H9 (cell line): Measurements from ENCODE around the gene TMCO6. TPM values are rescaled to one million over a fixed set of nuclear protein-coding genes. Genes with fewer than 3 reads are reported as not detected.

Experiments used
- DNase-seq: peaks from one replicate; pipeline ENCODE4 v3.0.0-alpha.2; 2017
- H2AFZ ChIP-seq: one replicate; pipeline ENCODE4 v1.6.1; 2013; ENCODE audit warnings: mild to moderate bottlenecking, low read length, control low read depth, moderate library complexity
- H2AK5ac ChIP-seq: 2 replicates; pipeline ENCODE4 v1.6.1; 2013; ENCODE audit warnings: low read length, control low read depth, mixed read lengths; ENCODE audit not compliant: insufficient read length
- H2BK120ac ChIP-seq: one replicate; pipeline ENCODE4 v1.6.1; 2013; ENCODE audit warnings: low read depth, mild to moderate bottlenecking, low read length, control low read depth, inconsistent platforms; ENCODE audit not compliant: poor library complexity, severe bottlenecking
- H2BK12ac ChIP-seq: 2 replicates; pipeline ENCODE4 v1.6.1; 2013; ENCODE audit warnings: low read length, control low read depth, mixed read lengths, low read depth; ENCODE audit not compliant: insufficient read length
- H2BK15ac ChIP-seq: 2 replicates; pipeline ENCODE4 v1.6.1; 2013; ENCODE audit warnings: low read depth, low read length, control low read depth
- H2BK20ac ChIP-seq: one replicate; pipeline ENCODE4 v1.6.1; 2013; ENCODE audit warnings: low read depth, mild to moderate bottlenecking, low read length, control low read depth, inconsistent platforms; ENCODE audit not compliant: poor library complexity, severe bottlenecking
- H2BK5ac ChIP-seq: 2 replicates; pipeline ENCODE4 v1.6.1; 2013; ENCODE audit warnings: low read length, control low read depth, mixed read lengths; ENCODE audit not compliant: insufficient read length
- H3K14ac ChIP-seq: 2 replicates; pipeline ENCODE4 v1.6.1; 2013; ENCODE audit warnings: low read length, control low read depth; ENCODE audit not compliant: insufficient read depth
- H3K18ac ChIP-seq: 2 replicates; pipeline ENCODE4 v1.6.1; 2013; ENCODE audit warnings: low read depth, mild to moderate bottlenecking, mixed read lengths, low read length, control low read depth; ENCODE audit not compliant: insufficient read length
- H3K23ac ChIP-seq: 2 replicates; pipeline ENCODE4 v1.6.1; 2013; ENCODE audit warnings: low read length, control low read depth, mixed read lengths, low read depth; ENCODE audit not compliant: insufficient read length
- H3K23me2 ChIP-seq: 2 replicates; pipeline ENCODE4 v1.6.1; 2013; ENCODE audit warnings: low read depth, mild to moderate bottlenecking, mixed read lengths, low read length, control low read depth; ENCODE audit not compliant: insufficient read length, poor library complexity, severe bottlenecking
- H3K27ac ChIP-seq: 2 replicates; pipeline ENCODE4 v1.5.1; 2013; ENCODE audit warnings: low read length, control low read depth, mixed read lengths, low read depth; ENCODE audit not compliant: insufficient read length
- H3K27me3 ChIP-seq: 2 replicates; pipeline ENCODE4 v1.6.1; 2013; ENCODE audit warnings: low read length, control low read depth, inconsistent platforms; ENCODE audit not compliant: insufficient read depth
- H3K4ac ChIP-seq: 2 replicates; pipeline ENCODE4 v1.6.1; 2013; ENCODE audit warnings: low read depth, mild to moderate bottlenecking, control low read depth, inconsistent platforms, low read length, moderate library complexity
- H3K4me1 ChIP-seq: 2 replicates; pipeline ENCODE4 v1.6.1; 2013; ENCODE audit warnings: low read length, control low read depth, inconsistent platforms; ENCODE audit not compliant: insufficient read depth
- H3K4me2 ChIP-seq: 2 replicates; pipeline ENCODE4 v1.6.1; 2013; ENCODE audit warnings: low read length, control low read depth, mixed read lengths; ENCODE audit not compliant: insufficient read length, insufficient read depth
- H3K56ac ChIP-seq: 2 replicates; pipeline ENCODE4 v1.6.1; 2013; ENCODE audit warnings: low read depth, mild to moderate bottlenecking, mixed read lengths, low read length, control low read depth; ENCODE audit not compliant: insufficient read length
- H3K79me1 ChIP-seq: 2 replicates; pipeline ENCODE4 v1.6.1; 2013; ENCODE audit warnings: low read depth, mild to moderate bottlenecking, moderate library complexity, low read length, control low read depth, inconsistent platforms; ENCODE audit not compliant: insufficient read depth, poor library complexity, severe bottlenecking
- H3K79me2 ChIP-seq: 2 replicates; pipeline ENCODE4 v1.6.1; 2013; ENCODE audit warnings: low read length, control low read depth, inconsistent platforms; ENCODE audit not compliant: insufficient read depth
- H3K9ac ChIP-seq: 2 replicates; pipeline ENCODE4 v1.6.1; 2013; ENCODE audit warnings: low read length, control low read depth, mixed read lengths; ENCODE audit not compliant: insufficient read length; ENCODE audit errors: extremely low read depth
- H3K9me3 ChIP-seq: one replicate; pipeline ENCODE4 v1.6.1; 2013; ENCODE audit warnings: low read depth, low read length, inconsistent platforms; ENCODE audit not compliant: control insufficient read depth
- H3T11ph ChIP-seq: one replicate; pipeline ENCODE4 v1.6.1; 2013; ENCODE audit warnings: mild to moderate bottlenecking, low read length, control low read depth, inconsistent platforms
- H4K20me1 ChIP-seq: one replicate; pipeline ENCODE4 v1.6.1; 2013; ENCODE audit not compliant: control insufficient read depth, insufficient read length, insufficient read depth
- H4K5ac ChIP-seq: 2 replicates; pipeline ENCODE4 v1.6.1; 2013; ENCODE audit warnings: low read depth, mild to moderate bottlenecking, mixed read lengths, low read length, control low read depth; ENCODE audit not compliant: insufficient read length
- H4K8ac ChIP-seq: replicated peaks from 2 replicates; pipeline ENCODE4 v1.6.1; 2013; ENCODE audit warnings: low read length, control low read depth, mixed read lengths, low read depth; ENCODE audit not compliant: insufficient read length
- H4K91ac ChIP-seq: 2 replicates; pipeline ENCODE4 v1.6.1; 2013; ENCODE audit warnings: low read depth, mild to moderate bottlenecking, moderate library complexity, mixed read lengths, low read length, control low read depth; ENCODE audit not compliant: insufficient read length
- H3K27ac Mint-ChIP-seq, 3 experiments: 2 replicates in 2 of 3; 3 replicates in 1 of 3; pipeline ENCODE4 v1.8.0; 2020 to 2021; ENCODE audit warnings: mixed read lengths in 3 of 3, mild to moderate bottlenecking in 1 of 3, moderate library complexity in 1 of 3
- H3K27me3 Mint-ChIP-seq: 2 replicates; pipeline ENCODE4 v1.8.0; 2021; ENCODE audit warnings: low read depth, mild to moderate bottlenecking, moderate library complexity, mixed read lengths
- H3K36me3 Mint-ChIP-seq, 3 experiments: 2 replicates in 2 of 3; 3 replicates in 1 of 3; pipeline ENCODE4 v1.8.0; 2020 to 2021; ENCODE audit warnings: low read depth in 3 of 3, mixed read lengths in 3 of 3; ENCODE audit not compliant: insufficient read depth in 1 of 3
- H3K4me1 Mint-ChIP-seq, 2 experiments: 2 replicates each; pipeline ENCODE4 v1.8.0; 2020; ENCODE audit warnings: mixed read lengths in 2 of 2
- H3K4me3 Mint-ChIP-seq, 2 experiments: 2 replicates in 1 of 2; 3 replicates in 1 of 2; pipeline ENCODE4 v1.8.0; 2020 to 2021; ENCODE audit warnings: mild to moderate bottlenecking in 2 of 2, mixed read lengths in 2 of 2, moderate library complexity in 1 of 2
- H3K9me3 Mint-ChIP-seq, 2 experiments: 2 replicates in 1 of 2; 3 replicates in 1 of 2; pipeline ENCODE4 v1.8.0; 2020; ENCODE audit warnings: mild to moderate bottlenecking in 2 of 2, mixed read lengths in 2 of 2, moderate library complexity in 1 of 2
- WGBS: extraction: QIAGEN DNeasy Blood & Tissue Kit; methylation state at CpG from one replicate; pipeline ENCODE4 v1.1.7; 2013; ENCODE audit warnings: missing lambda C conversion rate, low lambda C conversion rate, mixed read lengths; ENCODE audit not compliant: insufficient read length; ENCODE audit errors: extremely low coverage; 5-methylcytosine and 5-hydroxymethylcytosine counted together
- microRNA-seq: library from miRNA; unstranded; fragments of <30 nt; microRNA quantifications from one replicate; pipeline ENCODE4, GENCODE V29; 2020; ENCODE audit warnings: borderline microRNAs expressed
- total RNA-seq: library from RNA; stranded (reverse); gene quantifications from 2 replicates; pipeline ENCODE4 v1.2.1, GENCODE V29; 2021
- TF ChIP-seq, protein P1 (sequence below): fragments of 200-600 bp; sonication (generic); conservative IDR thresholded peaks from 3 replicates; pipeline ENCODE4 v1.8.0; 2021; ENCODE audit warnings: antibody characterized with exemption, mild to moderate bottlenecking

Gene TMCO6
- total RNA-seq, 1 experiment from 2014 or later, result 39.3 TPM

DNA sequence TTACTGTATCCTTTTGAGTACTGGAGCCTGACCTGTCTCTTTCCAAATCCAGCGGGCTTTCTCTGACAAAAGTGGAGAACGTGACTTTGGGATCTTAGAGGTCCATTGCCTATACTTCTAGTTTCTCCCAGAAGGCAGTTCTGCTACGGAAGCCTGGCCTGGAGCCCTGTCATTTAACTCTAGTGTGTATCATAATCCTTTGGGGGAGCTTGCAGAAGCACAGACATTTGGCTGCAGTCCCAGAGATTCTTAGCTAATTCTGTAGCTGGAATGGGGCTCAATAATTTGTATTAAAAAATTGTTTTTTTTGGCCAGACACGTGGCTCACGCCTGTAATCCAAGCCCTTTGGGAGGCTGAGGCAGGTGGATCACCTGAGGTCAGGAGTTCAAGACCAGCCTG lies 55.0 kb downstream of the TMCO6 start:
- Histone ChIP-seq H3K4me1 (no peaks in the 10 kb centered on the region), H3K9ac (no peak overlapping the region), H4K8ac (no peak overlapping the region), H2AFZ (no peak overlapping the region), H4K5ac (no peak overlapping the region), H4K91ac (no peak overlapping the region), H2BK12ac (no peak overlapping the region), H2BK20ac (no peak overlapping the region), H3T11ph (no peak overlapping the region), H3K23me2 (peaks cover 6% of the 10 kb centered on the region), H3K27ac (no peak overlapping the region), H3K79me2 (peaks cover 9% of the 10 kb centered on the region; the same call in 1 of the 2 replicates), H2BK5ac (no peak overlapping the region), H3K4ac (no peak overlapping the region), H3K9me3 (no peaks in the 10 kb centered on the region), H4K20me1 (no peaks in the 10 kb centered on the region), H3K27me3 (no peaks in the 10 kb centered on the region), H2BK120ac (no peak overlapping the region), H3K23ac (no peak overlapping the region), H3K18ac (no peak overlapping the region), H3K56ac (no peak overlapping the region), H3K4me2 (no peak overlapping the region), H3K79me1 (peaks cover 3% of the 10 kb centered on the region), H3K14ac (no peak overlapping the region), H2AK5ac (no peak overlapping the region), H2BK15ac (no peak overlapping the region)
- H3K9me3 Mint-ChIP-seq, result no peaks in the 10 kb centered on the region
- no peak overlapping the region for H3K4me3 Mint-ChIP-seq
- TF ChIP-seq, protein P1, sequence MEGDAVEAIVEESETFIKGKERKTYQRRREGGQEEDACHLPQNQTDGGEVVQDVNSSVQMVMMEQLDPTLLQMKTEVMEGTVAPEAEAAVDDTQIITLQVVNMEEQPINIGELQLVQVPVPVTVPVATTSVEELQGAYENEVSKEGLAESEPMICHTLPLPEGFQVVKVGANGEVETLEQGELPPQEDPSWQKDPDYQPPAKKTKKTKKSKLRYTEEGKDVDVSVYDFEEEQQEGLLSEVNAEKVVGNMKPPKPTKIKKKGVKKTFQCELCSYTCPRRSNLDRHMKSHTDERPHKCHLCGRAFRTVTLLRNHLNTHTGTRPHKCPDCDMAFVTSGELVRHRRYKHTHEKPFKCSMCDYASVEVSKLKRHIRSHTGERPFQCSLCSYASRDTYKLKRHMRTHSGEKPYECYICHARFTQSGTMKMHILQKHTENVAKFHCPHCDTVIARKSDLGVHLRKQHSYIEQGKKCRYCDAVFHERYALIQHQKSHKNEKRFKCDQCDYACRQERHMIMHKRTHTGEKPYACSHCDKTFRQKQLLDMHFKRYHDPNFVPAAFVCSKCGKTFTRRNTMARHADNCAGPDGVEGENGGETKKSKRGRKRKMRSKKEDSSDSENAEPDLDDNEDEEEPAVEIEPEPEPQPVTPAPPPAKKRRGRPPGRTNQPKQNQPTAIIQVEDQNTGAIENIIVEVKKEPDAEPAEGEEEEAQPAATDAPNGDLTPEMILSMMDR, result no peak
- no CpG with 5 or more reads among the region's 5 CpGs for WGBS
- no peak for DNase-seq
- H3K27ac Mint-ChIP-seq, result no peak overlapping the region
- H3K27me3 Mint-ChIP-seq, result no peaks in the 10 kb centered on the region
- H3K4me1 Mint-ChIP-seq, result peaks cover 16 to 22% of the 10 kb centered on the region in 2 experiments
- H3K36me3 Mint-ChIP-seq, result peaks cover 33 to 61% (median 57%) of the 10 kb centered on the region in 3 experiments

Small RNAs within 50 kb of the gene (microRNA-seq; reads per million reads assigned to microRNA genes)
- gene MIR3655, result not detected

Other genes starting within 250 kb of the TMCO6 start
- 102 and 105 TPM in 2 replicates for gene ANKHD1, start 237.6 kb upstream of the TMCO6 start, total RNA-seq
- 7.7 and 10.1 TPM in 2 replicates for gene EIF4EBP3, start 91.8 kb upstream of the TMCO6 start, total RNA-seq
- gene SRA1, start 82.0 kb upstream of the TMCO6 start, total RNA-seq, result 49.3 and 54.0 TPM in 2 replicates
- 23.8 and 23.9 TPM in 2 replicates for gene APBB3, start 74.9 kb upstream of the TMCO6 start, total RNA-seq
- gene SLC35A4, start 74.6 kb upstream of the TMCO6 start, total RNA-seq, result 92.0 and 92.3 TPM in 2 replicates
- gene CD14, start 6.3 kb upstream of the TMCO6 start, total RNA-seq, result 0.13 TPM in 1 of 2 replicates, not detected in the other
- 84.9 and 86.6 TPM in 2 replicates for gene NDUFA2, start 8.2 kb downstream of the TMCO6 start, total RNA-seq
- 75.2 and 79.3 TPM in 2 replicates for gene IK, start 8.4 kb downstream of the TMCO6 start, total RNA-seq
- gene WDR55, start 25.5 kb downstream of the TMCO6 start, total RNA-seq, result 24.7 and 26.6 TPM in 2 replicates
- 2.3 and 2.4 TPM in 2 replicates for gene DND1, start 34.1 kb downstream of the TMCO6 start, total RNA-seq
- gene HARS1, start 51.9 kb downstream of the TMCO6 start, total RNA-seq, result 70.2 and 76.3 TPM in 2 replicates
- 20.2 and 20.5 TPM in 2 replicates for gene HARS2, start 52.0 kb downstream of the TMCO6 start, total RNA-seq
- 61.0 and 61.8 TPM in 2 replicates for gene ZMAT2, start 61.0 kb downstream of the TMCO6 start, total RNA-seq
- gene PCDHA1, start 146.7 kb downstream of the TMCO6 start, total RNA-seq, result 0.44 and 0.61 TPM in 2 replicates
- 0.18 and 0.20 TPM in 2 replicates for gene PCDHA2, start 155.4 kb downstream of the TMCO6 start, total RNA-seq
- gene PCDHA3, start 161.6 kb downstream of the TMCO6 start, total RNA-seq, result 0.20 TPM in 1 of 2 replicates, not detected in the other
- gene PCDHA4, start 167.6 kb downstream of the TMCO6 start, total RNA-seq, result 3.5 and 3.9 TPM in 2 replicates
- 0.33 and 0.39 TPM in 2 replicates for gene PCDHA5, start 182.2 kb downstream of the TMCO6 start, total RNA-seq
- 4.5 and 4.9 TPM in 2 replicates for gene PCDHA6, start 188.5 kb downstream of the TMCO6 start, total RNA-seq
- gene PCDHA7, start 194.8 kb downstream of the TMCO6 start, total RNA-seq, result 0.48 and 0.86 TPM in 2 replicates
- gene PCDHA8, start 201.7 kb downstream of the TMCO6 start, total RNA-seq, result 0.57 and 0.79 TPM in 2 replicates
- gene PCDHA9, start 208.9 kb downstream of the TMCO6 start, total RNA-seq, result 0.46 and 0.55 TPM in 2 replicates
- 10.4 and 10.7 TPM in 2 replicates for gene PCDHA10, start 216.4 kb downstream of the TMCO6 start, total RNA-seq
- 6.3 and 6.6 TPM in 2 replicates for gene PCDHA11, start 229.5 kb downstream of the TMCO6 start, total RNA-seq
- 7.1 and 7.2 TPM in 2 replicates for gene PCDHA12, start 235.9 kb downstream of the TMCO6 start, total RNA-seq
- gene PCDHA13, start 242.7 kb downstream of the TMCO6 start, total RNA-seq, result 1.0 and 1.1 TPM in 2 replicates